ENCODE data around the gene ZNHIT6.

Gene ZNHIT6

GRCh38 chr1:85616736-85617135, 91.5 kb downstream of the ZNHIT6 start:
- DNase-seq = no peak

GRCh38 chr1:85616364-85616705, 91.9 kb downstream of the ZNHIT6 start:
- no peak for DNase-seq

- DNase-seq = no peak
Measured at GRCh38 chr1:85615586-85616363, 92.5 kb downstream of the ZNHIT6 start.

GRCh38 chr1:85612704-85613361, 95.4 kb downstream of the ZNHIT6 start:
- DNase-seq = no peak

- no peak for DNase-seq
Measured at GRCh38 chr1:85611856-85612255, 96.4 kb downstream of the ZNHIT6 start.

- DNase-seq = no peak
Measured at GRCh38 chr1:85611425-85611824, 96.8 kb downstream of the ZNHIT6 start.

GRCh38 chr1:85609976-85610375, 98.3 kb downstream of the ZNHIT6 start:
- DNase-seq = no peak

- DNase-seq = no peak
Measured at GRCh38 chr1:85608851-85609250, 99.4 kb downstream of the ZNHIT6 start.

- DNase-seq = no peak
Measured at GRCh38 chr1:85607921-85608265, 100.3 kb downstream of the ZNHIT6 start.

- DNase-seq = no peak
Measured at GRCh38 chr1:85607126-85607920, 100.9 kb downstream of the ZNHIT6 start.

GRCh38 chr1:85606414-85606800, 101.8 kb downstream of the ZNHIT6 start:
- no peak for DNase-seq

GRCh38 chr1:85605484-85606413, 102.5 kb downstream of the ZNHIT6 start:
- DNase-seq = no peak

- DNase-seq = no peak
Measured at GRCh38 chr1:85604298-85604997, 103.8 kb downstream of the ZNHIT6 start.

GRCh38 chr1:85603086-85603880, 105.0 kb downstream of the ZNHIT6 start:
- DNase-seq = no peak

GRCh38 chr1:85602571-85602970, 105.7 kb downstream of the ZNHIT6 start:
- DNase-seq = no peak

GRCh38 chr1:85601901-85602300, 106.3 kb downstream of the ZNHIT6 start:
- DNase-seq = no peak

GRCh38 chr1:85599681-85600080, 108.6 kb downstream of the ZNHIT6 start:
- no peak for DNase-seq
